Stimulated activated CD4-positive, alpha-beta T cell treated with anti-CD3 and anti-CD28 coated beads, Interleukin-1b, Interleukin-23, amount 100 ng/mL, for 24 hours (primary cell): ENCODE measurements around the gene GLUL.
"Not testable (repeated sequence)": the region's sequence is repeated elsewhere in the genome, so short reads cannot be mapped to it uniquely, and the experiment has no call there.

Experiments
- DNase-seq, 4 experiments: peaks; one replicate each; pipeline ENCODE4 v3.0.0-alpha.2; 2020; ENCODE audit warnings: low read depth in 4 of 4, low spot score in 1 of 4

GLUL gene

GRCh38 chr1:182394055-182394775, 2.6 kb upstream of the GLUL start:
- no peak for DNase-seq

GRCh38 chr1:182392050-182393028, 749 bp upstream of the GLUL start:
- DNase-seq = peak in 2 of 4 experiments; percentile 8 to 10

GRCh38 chr1:182391028-182391361, 595 bp downstream of the GLUL start:
- no peak for DNase-seq

GRCh38 chr1:182389619-182390047, 2.0 kb downstream of the GLUL start:
- no peak for DNase-seq

GRCh38 chr1:182388392-182389134, 3.0 kb downstream of the GLUL start:
- no peak for DNase-seq

GRCh38 chr1:182387566-182387965, 4.0 kb downstream of the GLUL start:
- no peak for DNase-seq

GRCh38 chr1:182386980-182387379, 4.6 kb downstream of the GLUL start:
- no peak for DNase-seq

- no peak for DNase-seq
Measured at GRCh38 chr1:182385885-182386853, 5.4 kb downstream of the GLUL start.

- DNase-seq = no peak
Measured at GRCh38 chr1:182384387-182384960, 7.1 kb downstream of the GLUL start.

GRCh38 chr1:182383934-182384333, 7.7 kb downstream of the GLUL start:
- no peak for DNase-seq

- DNase-seq = no peak
Measured at GRCh38 chr1:182383037-182383661, 8.4 kb downstream of the GLUL start.

GRCh38 chr1:182381962-182382819, 9.4 kb downstream of the GLUL start:
- no peak for DNase-seq

GRCh38 chr1:182380199-182380598, 11.4 kb downstream of the GLUL start:
- no peak for DNase-seq

- not testable (repeated sequence) for DNase-seq
Measured at GRCh38 chr1:182379781-182380180, 11.8 kb downstream of the GLUL start.

GRCh38 chr1:182376936-182377574, 14.5 kb downstream of the GLUL start:
- DNase-seq = no peak

GRCh38 chr1:182374101-182374834, 17.3 kb downstream of the GLUL start:
- no peak for DNase-seq

- DNase-seq = no peak
Measured at GRCh38 chr1:182370532-182370931, 21.1 kb downstream of the GLUL start.
